ENCODE measurements around the gene ASAP2.
A peak's percentile ranks its signal among the peaks of the same experiment; 100 is the strongest.

ASAP2 gene

DNA sequence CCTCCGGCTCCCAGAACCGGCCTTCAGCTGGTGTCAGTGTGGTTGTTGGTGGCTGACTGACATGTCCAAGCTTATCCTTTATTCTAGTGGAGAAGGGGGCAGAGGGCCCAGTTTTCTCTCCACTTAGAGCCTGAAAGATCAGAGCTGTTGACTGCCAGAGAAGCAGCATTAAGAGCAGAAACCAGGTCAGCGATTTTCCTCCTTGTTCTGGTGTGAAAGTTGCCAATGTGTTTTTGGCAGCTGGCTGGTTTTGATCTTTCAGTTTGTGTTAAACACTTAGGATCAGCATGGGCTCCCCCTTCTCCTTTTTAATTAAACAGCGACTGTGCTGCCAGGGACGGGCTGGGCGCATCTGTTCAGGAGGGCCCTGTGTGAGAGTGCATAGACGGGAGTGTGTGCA, 100.9 kb downstream of the ASAP2 start:
- in situ Hi-C loops (cut with HindIII; ENCODE audit: low pct_ligation_motif_present, low sequenced_read_pairs), result no loop called here
- no peak for DNase-seq
- no peak for TF ChIP-seq CTCF (IDR thresholded peaks at IDR 0.05; ENCODE audit: low read depth, low read length, missing control alignments)
- H3K4me3 ChIP-seq (ENCODE audit: low read depth, low read length), result no peak overlapping the region
- H3K27me3 ChIP-seq (replicated peaks), result no peaks in the 10 kb centered on the region
- H3K27ac ChIP-seq, result no peak overlapping the region
- no peaks in the 10 kb centered on the region for H3K36me3 ChIP-seq (replicated peaks)

DNA sequence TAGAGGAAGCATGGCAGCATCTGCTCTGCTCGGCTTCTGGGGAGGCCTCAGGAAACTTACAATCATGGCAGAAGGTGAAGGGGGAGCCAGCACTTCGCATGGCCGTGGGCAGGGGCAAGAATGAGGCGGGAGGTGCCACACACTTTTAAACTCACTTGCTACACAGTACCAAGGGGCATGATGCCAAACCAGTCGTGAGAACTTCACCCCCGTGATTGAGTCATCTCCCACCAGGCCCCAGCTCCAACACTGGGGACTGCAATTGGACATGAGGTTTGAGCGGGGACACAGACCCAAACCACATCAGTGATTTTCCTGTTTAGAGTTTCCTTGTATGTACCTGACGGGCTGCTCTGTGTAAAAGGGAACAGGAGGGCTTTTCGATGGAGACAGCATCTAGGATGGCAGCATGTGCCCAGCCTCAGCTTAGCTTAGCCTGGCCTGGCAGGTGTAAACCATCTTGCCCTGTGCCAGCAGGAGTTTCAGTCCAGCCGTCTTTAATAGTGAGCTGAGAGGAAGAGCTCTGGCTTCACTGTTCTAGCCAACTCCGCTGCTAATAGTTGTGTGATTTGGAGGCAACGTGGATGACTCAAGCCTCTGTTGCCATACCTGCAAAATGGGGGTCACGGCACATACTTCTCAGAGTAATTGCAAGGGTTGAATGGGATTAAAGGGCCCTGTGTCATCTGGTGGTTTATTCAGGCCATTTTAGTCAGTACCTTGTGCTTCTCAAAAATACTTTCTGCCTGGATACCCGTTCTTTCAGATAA, 101.8 kb downstream of the ASAP2 start:
- no peak for DNase-seq
- H3K4me3 ChIP-seq (ENCODE audit: low read depth, low read length), result no peak overlapping the region
- H3K27me3 ChIP-seq (replicated peaks), result no peaks in the 10 kb centered on the region
- TF ChIP-seq CTCF (IDR thresholded peaks at IDR 0.05; ENCODE audit: low read depth, low read length, missing control alignments), result no peak
- in situ Hi-C loops (cut with HindIII; ENCODE audit: low pct_ligation_motif_present, low sequenced_read_pairs), result no loop called here
- no peaks in the 10 kb centered on the region for H3K36me3 ChIP-seq (replicated peaks)
- no peak overlapping the region for H3K27ac ChIP-seq

DNA sequence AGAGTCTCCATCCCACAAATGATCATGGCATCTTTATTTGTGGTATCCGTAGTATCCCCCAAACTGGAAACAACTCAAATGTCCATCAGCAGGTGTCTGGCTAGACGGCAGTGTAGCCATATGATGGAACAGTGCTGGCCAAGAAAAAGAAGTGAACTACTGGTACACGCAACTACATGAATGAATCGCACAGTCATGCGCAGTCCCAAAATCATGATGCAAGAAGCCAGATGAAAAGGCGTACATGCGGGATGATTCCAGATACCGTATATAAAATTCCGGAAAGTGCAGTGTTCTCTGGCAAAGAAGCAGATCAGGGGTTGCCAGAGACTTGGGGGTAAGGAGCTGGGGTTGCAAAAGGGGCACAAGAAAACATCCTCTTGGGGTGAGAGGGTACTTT, 102.5 kb downstream of the ASAP2 start:
- no peak for DNase-seq
- Histone ChIP-seq H3K4me3 (ENCODE audit: low read depth, low read length) (no peak overlapping the region), H3K27me3 (replicated peaks) (no peaks in the 10 kb centered on the region), H3K27ac (no peak overlapping the region), H3K36me3 (replicated peaks) (no peaks in the 10 kb centered on the region)
- in situ Hi-C loops (cut with HindIII; ENCODE audit: low pct_ligation_motif_present, low sequenced_read_pairs), result no loop called here
- TF ChIP-seq CTCF (IDR thresholded peaks at IDR 0.05; ENCODE audit: low read depth, low read length, missing control alignments), result no peak

GRCh38 chr2:9310377-9310776, 103.8 kb downstream of the ASAP2 start:
- no peaks in the 10 kb centered on the region for H3K27me3 ChIP-seq (replicated peaks)
- no peak for TF ChIP-seq CTCF (IDR thresholded peaks at IDR 0.05; ENCODE audit: low read depth, low read length, missing control alignments)
- H3K27ac ChIP-seq, result peak overlapping the region; percentile 96
- H3K4me3 ChIP-seq (ENCODE audit: low read depth, low read length), result no peak overlapping the region
- peak; percentile 90 for DNase-seq
- in situ Hi-C loops (cut with HindIII; ENCODE audit: low pct_ligation_motif_present, low sequenced_read_pairs), result no loop called here
- H3K36me3 ChIP-seq (replicated peaks), result no peaks in the 10 kb centered on the region

- no peak for TF ChIP-seq CTCF (IDR thresholded peaks at IDR 0.05; ENCODE audit: low read depth, low read length, missing control alignments)
- Histone ChIP-seq H3K27ac (peak overlapping the region; percentile 96), H3K27me3 (replicated peaks) (no peaks in the 10 kb centered on the region), H3K4me3 (ENCODE audit: low read depth, low read length) (no peak overlapping the region), H3K36me3 (replicated peaks) (no peaks in the 10 kb centered on the region)
- in situ Hi-C loops (cut with HindIII; ENCODE audit: low pct_ligation_motif_present, low sequenced_read_pairs), result no loop called here
- no peak for DNase-seq
Measured at GRCh38 chr2:9310798-9311197, 104.2 kb downstream of the ASAP2 start.

DNA sequence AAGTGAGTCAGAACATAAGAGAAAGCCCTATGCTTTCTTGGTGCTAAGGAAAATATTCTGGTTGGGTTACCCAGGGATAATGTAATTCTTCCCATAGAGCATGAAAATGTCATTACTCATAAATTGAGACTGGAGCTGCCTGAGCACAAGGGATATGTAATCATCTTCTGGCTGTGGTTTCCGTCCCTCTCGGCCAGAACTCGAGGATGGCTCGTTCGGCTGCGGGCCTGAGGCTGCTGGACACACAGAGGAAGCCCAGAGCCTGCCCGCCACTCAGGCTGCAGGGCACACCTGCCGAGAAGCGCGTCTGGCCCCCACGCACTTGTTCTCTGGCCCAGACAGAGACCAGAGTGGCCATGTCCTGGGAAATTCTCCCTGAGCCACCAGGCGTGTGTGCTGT, 104.9 kb downstream of the ASAP2 start:
- Histone ChIP-seq H3K27me3 (replicated peaks) (no peaks in the 10 kb centered on the region), H3K4me3 (ENCODE audit: low read depth, low read length) (no peak overlapping the region), H3K27ac (peak overlapping the region; percentile 96), H3K36me3 (replicated peaks) (no peaks in the 10 kb centered on the region)
- in situ Hi-C loops (cut with HindIII; ENCODE audit: low pct_ligation_motif_present, low sequenced_read_pairs), result no loop called here
- DNase-seq, result peak; percentile 86
- no peak for TF ChIP-seq CTCF (IDR thresholded peaks at IDR 0.05; ENCODE audit: low read depth, low read length, missing control alignments)

Measured in brain microvascular endothelial cell (primary cell).